Endodermal cell (in vitro differentiated cells): ENCODE data around the gene RNF182. TPM values are rescaled to one million over a fixed set of nuclear protein-coding genes. Genes with fewer than 3 reads are reported as not detected.

ENCODE experiments used
- DNase-seq: peaks from one replicate; pipeline ENCODE4 v3.0.0-alpha.2; 2017
- H3K27ac ChIP-seq: 2 replicates; pipeline ENCODE4 v1.5.1; 2013; ENCODE audit warnings: mild to moderate bottlenecking, low read depth, low read length, moderate library complexity
- H3K27me3 ChIP-seq: 2 replicates; pipeline ENCODE4 v1.6.1; 2013; ENCODE audit warnings: mild to moderate bottlenecking, low read length, moderate library complexity; ENCODE audit not compliant: insufficient read depth, control insufficient read depth, poor library complexity, severe bottlenecking
- H3K36me3 ChIP-seq: 2 replicates; pipeline ENCODE4 v1.7.0; 2013; ENCODE audit warnings: mild to moderate bottlenecking, low read length, moderate library complexity; ENCODE audit not compliant: control insufficient read depth, insufficient read depth
- H3K4me1 ChIP-seq: one replicate; pipeline ENCODE4 v1.7.0; 2013; ENCODE audit warnings: low read length; ENCODE audit not compliant: control insufficient read depth, insufficient read depth
- H3K4me3 ChIP-seq: 2 replicates; pipeline ENCODE4 v1.5.1; 2013; ENCODE audit warnings: mild to moderate bottlenecking, low read length, moderate library complexity
- H3K9ac ChIP-seq: 2 replicates; pipeline ENCODE4 v1.6.1; 2013; ENCODE audit warnings: mild to moderate bottlenecking, low read length, moderate library complexity; ENCODE audit not compliant: poor library complexity, severe bottlenecking; ENCODE audit errors: extremely low read depth
- H3K9me3 ChIP-seq: 2 replicates; pipeline ENCODE4 v1.6.1; 2013; ENCODE audit warnings: mild to moderate bottlenecking, low read length, moderate library complexity; ENCODE audit not compliant: control insufficient read depth
- H3K27ac Mint-ChIP-seq: 2 replicates; pipeline ENCODE4 v1.8.0; 2020; ENCODE audit warnings: mixed read lengths
- H3K27me3 Mint-ChIP-seq: 2 replicates; pipeline ENCODE4 v1.8.0; 2021; ENCODE audit warnings: mild to moderate bottlenecking, mixed read lengths; ENCODE audit not compliant: insufficient read depth
- H3K36me3 Mint-ChIP-seq: 2 replicates; pipeline ENCODE4 v1.8.0; 2020; ENCODE audit warnings: low read depth, mixed read lengths
- H3K4me1 Mint-ChIP-seq: 2 replicates; pipeline ENCODE4 v1.8.0; 2020; ENCODE audit warnings: mixed read lengths
- H3K4me3 Mint-ChIP-seq: 2 replicates; pipeline ENCODE4 v1.8.0; 2020; ENCODE audit warnings: mild to moderate bottlenecking, moderate library complexity, mixed read lengths
- H3K9me3 Mint-ChIP-seq: 2 replicates; pipeline ENCODE4 v1.8.0; 2020; ENCODE audit warnings: mild to moderate bottlenecking, mixed read lengths
- WGBS, 2 experiments: methylation state at CpG; one replicate each; pipeline versions ENCODE4 v1.1.5 to v1.1.7; 2013; ENCODE audit warnings: missing lambda C conversion rate in 2 of 2, mixed read lengths in 1 of 2; ENCODE audit not compliant: insufficient coverage in 1 of 2, insufficient read length in 1 of 2; 5-methylcytosine and 5-hydroxymethylcytosine counted together
- total RNA-seq, 2 donors: library from RNA; stranded (reverse); fragmentation: NEBNext Ultra II Directional in 1 of 2; extraction: Animal tissue kit (Norgen Biotek cat#: 25700) in 1 of 2; gene quantifications; 2 replicates in 1 of 2; 3 replicates in 1 of 2; pipeline ENCODE4 v1.2.1, GENCODE V29; 2021
- TF ChIP-seq, protein P1 (sequence below): fragments of 200-600 bp; sonication (generic); conservative IDR thresholded peaks from 2 replicates; pipeline ENCODE4 v1.5.0; 2021; ENCODE audit warnings: antibody characterized with exemption, mild to moderate bottlenecking

RNF182 gene
- total RNA-seq, 2 donors from 2014 or later = 4.1 to 5.2 TPM

- Mint-ChIP-seq H3K27me3 (no peaks in the 10 kb centered on the region), H3K36me3 (no peaks in the 10 kb centered on the region), H3K27ac (no peak overlapping the region), H3K4me3 (no peak overlapping the region), H3K4me1 (peaks cover 47% of the 10 kb centered on the region), H3K9me3 (no peaks in the 10 kb centered on the region)
- WGBS, 2 experiments = 79 to 100% methylated on average over 1 to 3 of the region's 3 CpGs
- peaks cover 15% of the 10 kb centered on the region for H3K4me1 ChIP-seq
- no peak overlapping the region for H3K4me3 ChIP-seq
- H3K36me3 ChIP-seq = no peaks in the 10 kb centered on the region
- H3K27ac ChIP-seq = no peak overlapping the region
- H3K9me3 ChIP-seq = no peaks in the 10 kb centered on the region
- no peak overlapping the region for H3K9ac ChIP-seq
- H3K27me3 ChIP-seq = no peaks in the 10 kb centered on the region
- TF ChIP-seq, protein P1, sequence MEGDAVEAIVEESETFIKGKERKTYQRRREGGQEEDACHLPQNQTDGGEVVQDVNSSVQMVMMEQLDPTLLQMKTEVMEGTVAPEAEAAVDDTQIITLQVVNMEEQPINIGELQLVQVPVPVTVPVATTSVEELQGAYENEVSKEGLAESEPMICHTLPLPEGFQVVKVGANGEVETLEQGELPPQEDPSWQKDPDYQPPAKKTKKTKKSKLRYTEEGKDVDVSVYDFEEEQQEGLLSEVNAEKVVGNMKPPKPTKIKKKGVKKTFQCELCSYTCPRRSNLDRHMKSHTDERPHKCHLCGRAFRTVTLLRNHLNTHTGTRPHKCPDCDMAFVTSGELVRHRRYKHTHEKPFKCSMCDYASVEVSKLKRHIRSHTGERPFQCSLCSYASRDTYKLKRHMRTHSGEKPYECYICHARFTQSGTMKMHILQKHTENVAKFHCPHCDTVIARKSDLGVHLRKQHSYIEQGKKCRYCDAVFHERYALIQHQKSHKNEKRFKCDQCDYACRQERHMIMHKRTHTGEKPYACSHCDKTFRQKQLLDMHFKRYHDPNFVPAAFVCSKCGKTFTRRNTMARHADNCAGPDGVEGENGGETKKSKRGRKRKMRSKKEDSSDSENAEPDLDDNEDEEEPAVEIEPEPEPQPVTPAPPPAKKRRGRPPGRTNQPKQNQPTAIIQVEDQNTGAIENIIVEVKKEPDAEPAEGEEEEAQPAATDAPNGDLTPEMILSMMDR = peak; percentile 66
- DNase-seq = no peak
Measured at GRCh38 chr6:13915561-13916229, 9.1 kb upstream of the RNF182 start.

GRCh38 chr6:13916230-13916944 is 8.4 kb upstream of the RNF182 start:
- H3K4me1 ChIP-seq = peaks cover 15% of the 10 kb centered on the region
- H3K27me3 ChIP-seq = no peaks in the 10 kb centered on the region
- Mint-ChIP-seq H3K9me3 (no peaks in the 10 kb centered on the region), H3K36me3 (no peaks in the 10 kb centered on the region), H3K27me3 (no peaks in the 10 kb centered on the region), H3K4me1 (peaks cover 47% of the 10 kb centered on the region), H3K4me3 (no peak overlapping the region), H3K27ac (no peak overlapping the region)
- TF ChIP-seq, protein P1 = no peak
- DNase-seq = no peak
- H3K27ac ChIP-seq = no peak overlapping the region
- H3K9me3 ChIP-seq = no peaks in the 10 kb centered on the region
- no peak overlapping the region for H3K4me3 ChIP-seq
- WGBS, 2 experiments = 96 to 100% methylated on average over 3 to 5 of the region's 5 CpGs
- H3K9ac ChIP-seq = no peak overlapping the region
- no peaks in the 10 kb centered on the region for H3K36me3 ChIP-seq

DNA sequence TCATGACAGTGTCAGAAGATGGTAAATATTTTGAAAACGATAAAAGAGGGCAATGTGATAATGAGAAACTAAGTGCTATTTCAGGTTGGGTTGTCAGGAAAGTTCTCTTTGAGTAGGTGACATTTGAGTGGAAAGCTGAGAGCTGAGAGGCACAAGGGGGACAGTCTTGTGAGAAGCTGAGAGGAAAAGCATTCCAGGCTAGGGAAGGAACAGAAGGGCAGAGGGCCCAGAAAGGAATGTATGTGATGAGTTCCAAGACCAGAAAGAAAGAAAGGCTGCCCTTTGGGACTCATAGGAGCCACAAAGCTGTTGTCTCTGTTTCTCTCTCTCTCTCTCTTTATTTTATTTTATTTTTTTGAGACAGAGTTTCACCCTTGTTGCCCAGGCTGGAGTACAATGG is 7.6 kb upstream of the RNF182 start:
- no peak overlapping the region for H3K27ac ChIP-seq
- Mint-ChIP-seq H3K27ac (peak overlapping the region; percentile 82), H3K4me1 (peaks cover 47% of the 10 kb centered on the region), H3K36me3 (no peaks in the 10 kb centered on the region), H3K9me3 (no peaks in the 10 kb centered on the region), H3K4me3 (no peak overlapping the region), H3K27me3 (no peaks in the 10 kb centered on the region)
- H3K27me3 ChIP-seq = no peaks in the 10 kb centered on the region
- H3K9ac ChIP-seq = no peak overlapping the region
- WGBS, 2 experiments = 83 to 90% methylated on average over 1 of the region's 1 CpG
- no peaks in the 10 kb centered on the region for H3K9me3 ChIP-seq
- no peak for DNase-seq
- no peaks in the 10 kb centered on the region for H3K36me3 ChIP-seq
- peaks cover 15% of the 10 kb centered on the region for H3K4me1 ChIP-seq
- H3K4me3 ChIP-seq = no peak overlapping the region
- TF ChIP-seq, protein P1 = no peak
